ENCODE measurements around the gene CARD10. TPM values are rescaled to one million over a fixed set of nuclear protein-coding genes. Genes with fewer than 3 reads are reported as not detected.

The CARD10 gene
- total and polyA plus RNA-seq, 2 of the 13 experiments (the other 11 are each of a cell fraction or from before 2014, with no cell fraction given), result 35.2 to 55.8 TPM

DNA sequence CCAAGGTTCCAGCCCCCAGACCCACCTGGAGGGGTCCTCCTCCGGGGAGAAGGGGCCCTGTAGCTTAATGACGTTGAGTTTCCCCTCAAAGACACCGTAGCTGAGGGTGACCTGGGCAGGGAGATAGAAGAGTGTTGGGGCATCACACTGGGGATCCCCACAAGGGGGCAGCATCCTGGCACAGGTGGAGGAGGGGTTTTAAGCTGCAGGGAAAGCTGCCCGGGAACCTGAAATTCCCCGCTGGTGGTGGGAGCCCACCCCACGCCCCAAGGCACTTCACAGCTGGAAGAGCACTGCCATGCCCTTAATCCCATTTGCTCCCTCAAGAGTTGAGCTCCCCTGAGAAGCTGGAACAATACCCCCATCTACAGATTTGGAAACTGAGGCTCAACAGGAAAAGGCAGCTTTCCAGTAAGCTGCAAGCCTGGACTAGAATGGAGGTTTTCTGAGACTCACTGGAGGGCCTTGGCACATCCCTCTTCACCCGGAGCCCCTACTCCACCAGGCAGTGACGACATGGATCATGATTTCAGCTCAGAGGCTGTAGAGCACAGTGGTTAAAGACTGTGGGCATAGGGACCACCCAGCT, 46.7 kb downstream of the CARD10 start (continued):
- TF ChIP-seq, protein P1, sequence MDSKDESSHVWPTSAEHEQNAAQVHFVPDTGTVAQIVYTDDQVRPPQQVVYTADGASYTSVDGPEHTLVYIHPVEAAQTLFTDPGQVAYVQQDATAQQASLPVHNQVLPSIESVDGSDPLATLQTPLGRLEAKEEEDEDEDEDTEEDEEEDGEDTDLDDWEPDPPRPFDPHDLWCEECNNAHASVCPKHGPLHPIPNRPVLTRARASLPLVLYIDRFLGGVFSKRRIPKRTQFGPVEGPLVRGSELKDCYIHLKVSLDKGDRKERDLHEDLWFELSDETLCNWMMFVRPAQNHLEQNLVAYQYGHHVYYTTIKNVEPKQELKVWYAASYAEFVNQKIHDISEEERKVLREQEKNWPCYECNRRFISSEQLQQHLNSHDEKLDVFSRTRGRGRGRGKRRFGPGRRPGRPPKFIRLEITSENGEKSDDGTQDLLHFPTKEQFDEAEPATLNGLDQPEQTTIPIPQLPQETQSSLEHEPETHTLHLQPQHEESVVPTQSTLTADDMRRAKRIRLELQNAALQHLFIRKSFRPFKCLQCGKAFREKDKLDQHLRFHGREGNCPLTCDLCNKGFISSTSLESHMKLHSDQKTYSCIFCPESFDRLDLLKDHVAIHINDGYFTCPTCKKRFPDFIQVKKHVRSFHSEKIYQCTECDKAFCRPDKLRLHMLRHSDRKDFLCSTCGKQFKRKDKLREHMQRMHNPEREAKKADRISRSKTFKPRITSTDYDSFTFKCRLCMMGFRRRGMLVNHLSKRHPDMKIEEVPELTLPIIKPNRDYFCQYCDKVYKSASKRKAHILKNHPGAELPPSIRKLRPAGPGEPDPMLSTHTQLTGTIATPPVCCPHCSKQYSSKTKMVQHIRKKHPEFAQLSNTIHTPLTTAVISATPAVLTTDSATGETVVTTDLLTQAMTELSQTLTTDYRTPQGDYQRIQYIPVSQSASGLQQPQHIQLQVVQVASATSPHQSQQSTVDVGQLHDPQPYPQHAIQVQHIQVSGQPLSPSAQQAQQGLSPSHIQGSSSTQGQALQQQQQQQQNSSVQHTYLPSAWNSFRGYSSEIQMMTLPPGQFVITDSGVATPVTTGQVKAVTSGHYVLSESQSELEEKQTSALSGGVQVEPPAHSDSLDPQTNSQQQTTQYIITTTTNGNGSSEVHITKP (CRISPR knock-in tag; IDR thresholded peaks at IDR 0.05; ENCODE audit: low read depth), result no peak
- TF ChIP-seq SMC3 (IDR thresholded peaks at IDR 0.05; ENCODE audit: low read length) (peak; percentile 78), HNRNPL (IDR thresholded peaks at IDR 0.05; ENCODE audit: low read depth, low read length) (0 out of 2 replicates have a peak, but pooled peaks have one; percentile 52), NFE2L2 (IDR thresholded peaks at IDR 0.05; ENCODE audit: low read length) (no peak), ZNF251 (CRISPR knock-in tag; IDR thresholded peaks at IDR 0.05) (no peak), ZMYM3 (CRISPR knock-in tag; IDR thresholded peaks at IDR 0.05) (peak; percentile 9; the same call in 1 of the 2 replicates), YY1 (IDR thresholded peaks at IDR 0.05; ENCODE audit: insufficient read depth, insufficient replicate concordance, low read depth, low read length) (peak; percentile 19), ZNF17 (CRISPR knock-in tag; IDR thresholded peaks at IDR 0.05) (no peak)
- TF ChIP-seq, protein P2, sequence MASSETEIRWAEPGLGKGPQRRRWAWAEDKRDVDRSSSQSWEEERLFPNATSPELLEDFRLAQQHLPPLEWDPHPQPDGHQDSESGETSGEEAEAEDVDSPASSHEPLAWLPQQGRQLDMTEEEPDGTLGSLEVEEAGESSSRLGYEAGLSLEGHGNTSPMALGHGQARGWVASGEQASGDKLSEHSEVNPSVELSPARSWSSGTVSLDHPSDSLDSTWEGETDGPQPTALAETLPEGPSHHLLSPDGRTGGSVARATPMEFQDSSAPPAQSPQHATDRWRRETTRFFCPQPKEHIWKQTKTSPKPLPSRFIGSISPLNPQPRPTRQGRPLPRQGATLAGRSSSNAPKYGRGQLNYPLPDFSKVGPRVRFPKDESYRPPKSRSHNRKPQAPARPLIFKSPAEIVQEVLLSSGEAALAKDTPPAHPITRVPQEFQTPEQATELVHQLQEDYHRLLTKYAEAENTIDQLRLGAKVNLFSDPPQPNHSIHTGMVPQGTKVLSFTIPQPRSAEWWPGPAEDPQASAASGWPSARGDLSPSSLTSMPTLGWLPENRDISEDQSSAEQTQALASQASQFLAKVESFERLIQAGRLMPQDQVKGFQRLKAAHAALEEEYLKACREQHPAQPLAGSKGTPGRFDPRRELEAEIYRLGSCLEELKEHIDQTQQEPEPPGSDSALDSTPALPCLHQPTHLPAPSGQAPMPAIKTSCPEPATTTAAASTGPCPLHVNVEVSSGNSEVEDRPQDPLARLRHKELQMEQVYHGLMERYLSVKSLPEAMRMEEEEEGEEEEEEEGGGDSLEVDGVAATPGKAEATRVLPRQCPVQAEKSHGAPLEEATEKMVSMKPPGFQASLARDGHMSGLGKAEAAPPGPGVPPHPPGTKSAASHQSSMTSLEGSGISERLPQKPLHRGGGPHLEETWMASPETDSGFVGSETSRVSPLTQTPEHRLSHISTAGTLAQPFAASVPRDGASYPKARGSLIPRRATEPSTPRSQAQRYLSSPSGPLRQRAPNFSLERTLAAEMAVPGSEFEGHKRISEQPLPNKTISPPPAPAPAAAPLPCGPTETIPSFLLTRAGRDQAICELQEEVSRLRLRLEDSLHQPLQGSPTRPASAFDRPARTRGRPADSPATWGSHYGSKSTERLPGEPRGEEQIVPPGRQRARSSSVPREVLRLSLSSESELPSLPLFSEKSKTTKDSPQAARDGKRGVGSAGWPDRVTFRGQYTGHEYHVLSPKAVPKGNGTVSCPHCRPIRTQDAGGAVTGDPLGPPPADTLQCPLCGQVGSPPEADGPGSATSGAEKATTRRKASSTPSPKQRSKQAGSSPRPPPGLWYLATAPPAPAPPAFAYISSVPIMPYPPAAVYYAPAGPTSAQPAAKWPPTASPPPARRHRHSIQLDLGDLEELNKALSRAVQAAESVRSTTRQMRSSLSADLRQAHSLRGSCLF (CRISPR knock-in tag; IDR thresholded peaks at IDR 0.05; ENCODE audit: borderline replicate concordance), result no peak

Data from HepG2 (cell line).